ENCODE data around the gene JUND.

GRCh38 chr19:18264971-18265540 lies 16.4 kb downstream of the JUND start:
- TF ChIP-seq EZH2 (IDR thresholded peaks at IDR 0.05; ENCODE audit: borderline replicate concordance, low read length) (no peak), CTCF (conservative IDR thresholded peaks at IDR 0.05 in 1 of 2, IDR thresholded peaks at IDR 0.05 in 1 of 2; ENCODE audit: extremely low read depth in 1 of 2, insufficient read depth in 1 of 2, low read depth in 1 of 2, low read length in 2 of 2) (no peak)
